ENCODE results near the gene STK11IP.
A peak's percentile ranks its signal among the peaks of the same experiment; 100 is the strongest.
"Not testable (repeated sequence)": the region's sequence is repeated elsewhere in the genome, so short reads cannot be mapped to it uniquely, and the experiment has no call there.

Gene STK11IP

GRCh38 chr2:219634951-219635751 is 37.5 kb downstream of the STK11IP start:
- DNase-seq = no peak

GRCh38 chr2:219636144-219636915 is 38.7 kb downstream of the STK11IP start:
- no peak for DNase-seq

- no peak for DNase-seq
Observed at GRCh38 chr2:219636941-219637841, 39.5 kb downstream of the STK11IP start.

GRCh38 chr2:219637842-219638185 is 40.2 kb downstream of the STK11IP start:
- DNase-seq = no peak

GRCh38 chr2:219638217-219638947 is 40.7 kb downstream of the STK11IP start:
- no peak for DNase-seq

GRCh38 chr2:219638948-219639755 is 41.5 kb downstream of the STK11IP start:
- DNase-seq = no peak

- DNase-seq = no peak
Observed at GRCh38 chr2:219641390-219642068, 43.9 kb downstream of the STK11IP start.

GRCh38 chr2:219642069-219642454 is 44.4 kb downstream of the STK11IP start:
- DNase-seq = no peak

- DNase-seq = peak; percentile 87
Observed at GRCh38 chr2:219642465-219643083, 44.9 kb downstream of the STK11IP start.

- no peak for DNase-seq
Observed at GRCh38 chr2:219643084-219643473, 45.4 kb downstream of the STK11IP start.

- no peak for DNase-seq
Observed at GRCh38 chr2:219643788-219644398, 46.2 kb downstream of the STK11IP start.

GRCh38 chr2:219644801-219645480 is 47.3 kb downstream of the STK11IP start:
- no peak for DNase-seq

- no peak for DNase-seq
Observed at GRCh38 chr2:219645631-219646527, 48.2 kb downstream of the STK11IP start.

GRCh38 chr2:219648176-219648575 is 50.5 kb downstream of the STK11IP start:
- no peak for DNase-seq

- no peak for DNase-seq
Observed at GRCh38 chr2:219648963-219649362, 51.3 kb downstream of the STK11IP start.

GRCh38 chr2:219650426-219651248 is 53.0 kb downstream of the STK11IP start:
- no peak for DNase-seq

- not testable (repeated sequence) for DNase-seq
Observed at GRCh38 chr2:219651656-219652055, 54.0 kb downstream of the STK11IP start.

All from activated T-cell treated with anti-CD3 and anti-CD28 coated beads, Interleukin-2, amount 50 U/mL, for 1 hour (primary cell).